B cell (primary cell): ENCODE results near the gene HINT3. TPM values are rescaled to one million over a fixed set of nuclear protein-coding genes. Genes with fewer than 3 reads are reported as not detected.

Experiments used
- ATAC-seq: fragments of 200-7000 bp; cut with Tn5 transposase; one replicate; pipeline ENCODE4 v1.10.0; 2021; ENCODE audit warnings: low read depth, mild to moderate bottlenecking, moderate number of reproducible peaks, moderate library complexity
- CTCF ChIA-PET: fragments of 350-600 bp; sonication (Branson Sonifier 250); formaldehyde crosslinking; loops from one replicate; lab custom pipeline; 2021; ENCODE audit warnings: antibody characterized with exemption, inconsistent platforms; lab: Charles Lee
- POLR2A ChIA-PET: fragments of 350-600 bp; sonication (Branson Sonifier 250); formaldehyde crosslinking; loops from one replicate; lab custom pipeline; 2021; ENCODE audit warnings: antibody characterized with exemption; lab: Charles Lee
- DNase-seq: peaks from one replicate; pipeline ENCODE4 v3.0.0; 2013
- H2AFZ ChIP-seq: 2 replicates; pipeline ENCODE4 v1.6.1; 2012; ENCODE audit warnings: mild to moderate bottlenecking, low read depth, low read length; ENCODE audit not compliant: insufficient read depth, poor library complexity, severe bottlenecking
- H3K27ac ChIP-seq, 2 donors: 1 replicate in 1 of 2; 2 replicates in 1 of 2; pipeline ENCODE4 v1.5.1; 2012 to 2013; ENCODE audit warnings: low read length in 2 of 2, mild to moderate bottlenecking in 2 of 2, moderate library complexity in 1 of 2
- H3K27me3 ChIP-seq, 4 experiments: fragments of 200-600 bp in 1 of 4; sonication (generic) in 1 of 4; replicated peaks in 1 of 4; 1 replicate in 2 of 4; 2 replicates in 2 of 4; pipeline versions ENCODE4 v1.6.1 to v1.7.0; 2013 to 2016; ENCODE audit warnings: low read length in 3 of 4, mild to moderate bottlenecking in 2 of 4, mixed read lengths in 1 of 4, moderate library complexity in 1 of 4; ENCODE audit not compliant: insufficient read depth in 4 of 4, control insufficient read depth in 3 of 4; ENCODE audit errors: control extremely low read depth in 1 of 4
- H3K36me3 ChIP-seq, 2 experiments: replicated peaks in 1 of 2; 1 replicate in 1 of 2; 2 replicates in 1 of 2; pipeline versions ENCODE4 v1.6.1 to v1.7.1; 2013; ENCODE audit warnings: low read length in 1 of 2; ENCODE audit not compliant: insufficient read depth in 2 of 2, control insufficient read depth in 1 of 2; ENCODE audit errors: control extremely low read depth in 1 of 2, extremely low read depth in 1 of 2
- H3K4me1 ChIP-seq, 2 donors: fragments of 200-600 bp in 1 of 2; sonication (generic) in 1 of 2; 1 replicate in 1 of 2; 2 replicates in 1 of 2; pipeline versions ENCODE4 v1.5.1 to v1.6.1; 2013 to 2017; ENCODE audit warnings: low read length in 2 of 2; ENCODE audit not compliant: control insufficient read depth in 2 of 2, insufficient read depth in 2 of 2
- H3K4me2 ChIP-seq: replicated peaks from 2 replicates; pipeline ENCODE3; 2012; ENCODE audit warnings: mild to moderate bottlenecking, low read depth, low read length; ENCODE audit not compliant: poor library complexity, severe bottlenecking
- H3K4me3 ChIP-seq, 5 experiments: fragments of 200-600 bp in 1 of 5; sonication (generic) in 1 of 5; 1 replicate in 3 of 5; 2 replicates in 2 of 5; pipeline versions ENCODE4 v1.5.1 to v1.7.0; 2011 to 2016; ENCODE audit warnings: low read length in 4 of 5, mild to moderate bottlenecking in 4 of 5, low read depth in 2 of 5, control low read depth in 1 of 5, moderate library complexity in 1 of 5; ENCODE audit not compliant: insufficient read depth in 1 of 5; ENCODE audit errors: control extremely low read depth in 1 of 5, extremely low read depth in 1 of 5
- H3K79me2 ChIP-seq: fragments of 200-600 bp; sonication (generic); one replicate; pipeline ENCODE4 v1.6.0; 2016; ENCODE audit warnings: low read length; ENCODE audit not compliant: control insufficient read depth, insufficient read depth
- H3K9ac ChIP-seq: fragments of 200-600 bp; sonication (generic); 2 replicates; pipeline ENCODE4 v1.6.1; 2017; ENCODE audit warnings: mild to moderate bottlenecking, low read length, moderate library complexity
- H3K9me3 ChIP-seq, 3 donors: one replicate each; pipeline versions ENCODE4 v1.6.1 to v1.7.1; 2013; ENCODE audit warnings: low read length in 2 of 3; ENCODE audit not compliant: control insufficient read depth in 2 of 3, insufficient read depth in 1 of 3; ENCODE audit errors: control extremely low read depth in 1 of 3
- H4K20me1 ChIP-seq: 2 replicates; pipeline ENCODE4 v1.6.0; 2012; ENCODE audit warnings: mild to moderate bottlenecking, low read length; ENCODE audit not compliant: insufficient read depth, control insufficient read depth, poor library complexity, severe bottlenecking
- H3K27ac Mint-ChIP-seq: one replicate; pipeline ENCODE4 v1.8.0; 2021; ENCODE audit warnings: mixed read lengths
- H3K27me3 Mint-ChIP-seq: one replicate; pipeline ENCODE4 v1.8.0; 2021; ENCODE audit warnings: mixed read lengths
- H3K4me1 Mint-ChIP-seq: one replicate; pipeline ENCODE4 v1.8.0; 2021; ENCODE audit warnings: mixed read lengths
- H3K4me3 Mint-ChIP-seq: one replicate; pipeline ENCODE4 v1.8.0; 2021; ENCODE audit warnings: mixed read lengths
- H3K9me3 Mint-ChIP-seq: one replicate; pipeline ENCODE4 v1.8.0; 2022; ENCODE audit warnings: mixed read lengths; ENCODE audit not compliant: insufficient read depth
- CTCF ChIP-seq: fragments of 200-600 bp; IDR thresholded peaks from one replicate; pipeline ENCODE4 v1.8.0; 2022; ENCODE audit warnings: antibody characterized with exemption, mild to moderate bottlenecking
- EZH2 ChIP-seq: IDR thresholded peaks from 2 replicates; pipeline ENCODE4 v1.6.1; 2012; ENCODE audit warnings: borderline replicate concordance, low read depth, mild to moderate bottlenecking, moderate library complexity, low read length; ENCODE audit not compliant: insufficient read depth, poor library complexity, severe bottlenecking
- WGBS: methylation state at CpG from one replicate; pipeline ENCODE4 v1.1.5; 2013; ENCODE audit warnings: missing lambda C conversion rate; ENCODE audit not compliant: insufficient coverage; 5-methylcytosine and 5-hydroxymethylcytosine counted together
- intact Hi-C: fragments of 100-400 bp; cut with micrococcal nuclease; formaldehyde crosslinking; loops from one replicate; pipeline ENCODE4 v1.10.0; 2022
- polyA plus RNA-seq: library from polyadenylated mRNA; depleted of rRNA; stranded (reverse); fragments of >200 nt; gene quantifications from 2 replicates; pipeline ENCODE4 v1.2.3, GENCODE V29; 2012
- total RNA-seq, 2 donors: library from RNA; stranded (reverse); fragments of 120-200 nt in 1 of 2; gene quantifications; 1 replicate in 1 of 2; 2 replicates in 1 of 2; pipeline versions ENCODE4 v1.2.3 to v1.2.4, GENCODE V29; 2013 to 2022

The HINT3 gene
- total and polyA plus RNA-seq, 2 donors (not counting 1 experiment from before 2014, with no cell fraction given): 5.5 to 12.4 TPM

GRCh38 chr6:125951323-125951722 lies 5.2 kb upstream of the HINT3 start:
- Histone ChIP-seq H3K27me3 (no peaks in the 10 kb centered on the region), H2AFZ (no peak overlapping the region), H3K9me3 (no peaks in the 10 kb centered on the region), H3K4me1 (peaks cover 4 to 5% of the 10 kb centered on the region in 2 donors), H3K36me3 (no peaks in the 10 kb centered on the region), H3K9ac (no peak overlapping the region), H4K20me1 (no peaks in the 10 kb centered on the region), H3K79me2 (peaks cover 7% of the 10 kb centered on the region), H3K4me3 (no peak overlapping the region), H3K4me2 (no peak overlapping the region), H3K27ac (no peak overlapping the region)
- CTCF ChIA-PET: interaction anchor here (0.6 to 7.3 kb wide), 7 partner anchors 10 to 198 kb away, joined by 3 to 130 read pairs (median 4); partner anchors contain the start of gene NCOA7
- no peak overlapping the region for H3K27ac Mint-ChIP-seq
- intact Hi-C loops: no loop called here
- no peak overlapping the region for H3K4me3 Mint-ChIP-seq
- H3K9me3 Mint-ChIP-seq: no peaks in the 10 kb centered on the region
- WGBS: 100% methylated on average over 1 of the region's 1 CpG
- peaks cover 8% of the 10 kb centered on the region for H3K27me3 Mint-ChIP-seq
- peaks cover 7% of the 10 kb centered on the region for H3K4me1 Mint-ChIP-seq
- no peak for ATAC-seq
- POLR2A ChIA-PET: no interaction called here
- no peak for DNase-seq
- TF ChIP-seq CTCF: no peak
- no peak for TF ChIP-seq EZH2

GRCh38 chr6:125952764-125953501 lies 3.6 kb upstream of the HINT3 start:
- ChIA-PET POLR2A (interaction anchor here (1.0 kb wide), 1 partner anchor 172 kb away, joined by 4 read pairs; no protein-coding TSS in a partner anchor), CTCF (interaction anchor here (0.6 to 7.3 kb wide), 11 partner anchors 12 to 640 kb away, joined by 3 to 130 read pairs (median 3); partner anchors contain the start of genes NCOA7 and TRMT11)
- TF ChIP-seq EZH2: no peak
- TF ChIP-seq CTCF: no peak
- H2AFZ ChIP-seq: no peak overlapping the region
- Mint-ChIP-seq H3K4me1 (peaks cover 8% of the 10 kb centered on the region), H3K27me3 (peaks cover 8% of the 10 kb centered on the region), H3K4me3 (no peak overlapping the region), H3K27ac (no peak overlapping the region), H3K9me3 (no peaks in the 10 kb centered on the region)
- H4K20me1 ChIP-seq: peaks cover 2% of the 10 kb centered on the region
- H3K79me2 ChIP-seq: peaks cover 20% of the 10 kb centered on the region
- no peak for ATAC-seq
- H3K36me3 ChIP-seq: no peaks in the 10 kb centered on the region
- no peak for DNase-seq
- H3K9ac ChIP-seq: no peak overlapping the region
- WGBS: 89% methylated on average over 5 of the region's 7 CpGs
- H3K9me3 ChIP-seq: no peaks in the 10 kb centered on the region
- no peak overlapping the region for H3K27ac ChIP-seq
- H3K4me1 ChIP-seq: peaks cover 11 to 13% of the 10 kb centered on the region in 2 donors
- no peaks in the 10 kb centered on the region for H3K27me3 ChIP-seq
- no peak overlapping the region for H3K4me3 ChIP-seq
- H3K4me2 ChIP-seq: no peak overlapping the region
- intact Hi-C loops: no loop called here
